HG02571 (cell line): ENCODE data around the gene NR1D2.

Experiments used
- ATAC-seq: cut with Tn5 transposase; IDR thresholded peaks from one replicate; pipeline ENCODE4 v1.9.1; 2021; ENCODE audit warnings: mild to moderate bottlenecking, moderate library complexity; ENCODE audit not compliant: unreplicated experiment

Gene NR1D2

DNA sequence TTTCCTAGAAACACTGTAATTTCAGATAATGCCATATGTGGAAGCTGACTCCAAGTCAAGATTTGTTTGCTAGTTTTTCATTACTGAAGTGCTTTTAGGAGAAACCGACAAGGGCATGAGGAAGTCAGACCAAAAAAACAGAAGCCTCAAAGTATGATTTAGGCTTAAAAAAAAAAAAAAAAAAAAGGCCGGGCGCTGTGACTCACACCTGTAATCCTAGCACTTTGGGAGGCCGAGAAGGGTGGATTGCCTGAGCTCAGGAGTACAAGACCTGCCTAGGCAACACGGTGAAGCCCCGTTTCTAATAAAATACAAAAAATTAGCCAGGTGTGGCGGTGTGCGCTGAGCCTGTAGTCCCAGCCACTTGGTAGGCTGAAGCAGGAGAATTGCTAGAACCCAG lies 16.6 kb upstream of the NR1D2 start:
- ATAC-seq: no peak

DNA sequence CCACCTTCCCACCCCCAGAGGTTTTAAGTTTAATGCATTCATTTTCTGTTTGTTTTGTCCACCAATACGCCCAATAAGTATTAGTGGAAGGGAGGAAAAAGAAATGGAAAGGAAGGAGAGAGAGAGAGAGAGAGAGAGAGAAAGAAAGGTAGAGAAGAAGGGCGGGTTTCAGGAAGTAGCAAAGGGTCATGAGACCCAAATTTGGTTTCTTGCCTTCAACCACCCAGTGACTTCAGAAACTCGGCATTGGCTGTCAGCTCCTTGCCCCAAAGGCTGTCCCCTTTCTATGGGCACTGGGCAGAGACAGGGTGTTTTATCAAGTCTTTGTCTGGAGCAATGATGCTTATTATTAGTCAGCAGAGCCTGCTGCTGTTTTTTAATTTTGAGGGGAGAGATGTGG lies 13.5 kb upstream of the NR1D2 start:
- no peak for ATAC-seq

DNA sequence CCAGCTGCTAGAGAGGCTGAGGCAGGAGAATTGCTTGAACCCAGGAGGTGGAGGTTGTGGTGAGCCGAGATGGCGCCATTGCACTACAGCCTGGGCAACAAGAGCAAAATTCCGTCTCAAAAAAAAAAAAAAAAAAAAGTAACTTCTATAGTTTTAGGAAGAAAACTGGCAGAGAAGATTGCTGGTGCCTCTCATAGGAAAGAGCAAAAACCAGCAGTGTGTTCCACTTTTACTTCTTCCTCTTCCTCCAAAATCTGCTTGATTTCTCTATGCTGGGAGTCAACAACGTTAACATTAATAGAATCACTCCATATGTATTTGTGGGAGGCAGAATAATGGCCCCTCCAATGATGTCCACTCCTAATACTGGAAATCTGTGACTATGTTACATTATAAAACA lies 12.5 kb upstream of the NR1D2 start:
- ATAC-seq: no peak

DNA sequence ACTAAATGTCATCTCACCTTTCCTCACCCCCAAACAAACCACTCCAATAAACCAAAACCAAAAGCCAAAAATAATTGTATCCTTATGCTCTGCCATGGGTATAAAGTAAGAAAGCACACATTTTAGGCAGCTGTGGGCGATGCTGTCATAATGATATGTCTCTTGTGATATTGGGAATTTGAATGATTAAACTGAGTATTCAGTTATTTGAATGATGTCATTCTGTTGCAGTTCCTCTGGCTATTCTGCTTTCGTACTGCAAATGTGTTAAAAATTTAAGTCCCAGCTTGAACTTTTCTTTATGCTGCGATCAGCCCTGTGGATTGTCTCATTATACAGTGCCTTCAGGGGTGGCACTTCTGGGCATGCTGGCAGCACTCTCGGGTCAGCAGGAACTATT lies 10.8 kb upstream of the NR1D2 start:
- ATAC-seq: no peak

DNA sequence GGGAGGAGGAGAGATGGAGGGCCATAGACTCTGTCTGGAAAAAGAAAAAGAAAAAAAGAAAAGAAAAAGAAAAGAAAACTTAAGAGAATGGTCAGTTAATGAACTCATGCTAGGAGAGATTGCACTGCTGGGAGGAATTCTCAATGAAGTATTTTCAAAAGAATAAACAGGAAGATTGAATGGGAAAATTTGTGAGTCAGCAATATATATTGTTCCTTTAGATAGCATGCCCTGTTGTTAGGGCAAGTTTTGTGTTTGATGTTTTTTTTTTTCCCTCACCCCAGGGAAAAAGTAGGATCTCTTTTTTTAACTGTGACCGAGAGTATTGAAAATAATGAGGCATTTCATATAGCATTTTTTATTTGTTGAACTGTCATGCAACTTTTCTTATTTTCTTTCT lies 7.8 kb upstream of the NR1D2 start:
- ATAC-seq: no peak

DNA sequence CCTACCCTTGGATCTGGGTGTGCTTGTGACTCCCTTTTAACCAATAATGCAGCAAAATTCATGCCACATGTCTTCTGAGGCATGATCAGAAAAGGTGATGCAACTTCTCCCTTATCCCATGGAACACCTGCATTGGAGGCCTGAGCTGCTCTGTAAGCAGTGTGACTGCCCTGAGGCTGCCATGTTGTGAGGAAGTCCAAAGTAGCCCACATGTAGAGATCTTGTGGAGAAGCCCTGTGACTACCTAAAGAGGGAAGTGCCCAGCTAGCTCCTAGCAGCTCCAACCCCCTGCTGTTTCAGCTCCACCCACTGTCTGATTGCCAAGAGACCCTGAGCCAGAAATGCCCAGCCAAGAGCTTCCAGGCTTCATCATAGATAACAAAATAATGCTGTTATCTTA lies 6.4 kb upstream of the NR1D2 start:
- no peak for ATAC-seq

DNA sequence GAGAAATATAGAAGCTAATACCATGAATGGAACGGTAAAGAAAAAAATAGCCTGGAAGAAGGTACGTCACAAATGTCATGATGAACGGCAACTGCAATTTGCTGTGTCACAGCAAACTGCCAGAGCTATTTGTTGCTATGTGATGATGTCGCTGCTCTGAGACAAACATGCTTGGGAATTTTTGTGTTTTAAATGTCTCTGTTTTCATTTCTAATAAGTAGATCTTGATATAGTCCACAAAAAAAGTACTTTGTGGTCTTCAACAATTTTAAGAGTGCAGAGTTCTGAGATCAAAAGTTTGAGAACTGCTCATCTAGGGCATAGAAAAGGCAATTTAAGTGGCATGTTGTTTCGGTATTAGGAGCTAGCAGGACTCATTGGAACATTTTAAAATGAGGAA lies 4.3 kb upstream of the NR1D2 start:
- no peak for ATAC-seq

DNA sequence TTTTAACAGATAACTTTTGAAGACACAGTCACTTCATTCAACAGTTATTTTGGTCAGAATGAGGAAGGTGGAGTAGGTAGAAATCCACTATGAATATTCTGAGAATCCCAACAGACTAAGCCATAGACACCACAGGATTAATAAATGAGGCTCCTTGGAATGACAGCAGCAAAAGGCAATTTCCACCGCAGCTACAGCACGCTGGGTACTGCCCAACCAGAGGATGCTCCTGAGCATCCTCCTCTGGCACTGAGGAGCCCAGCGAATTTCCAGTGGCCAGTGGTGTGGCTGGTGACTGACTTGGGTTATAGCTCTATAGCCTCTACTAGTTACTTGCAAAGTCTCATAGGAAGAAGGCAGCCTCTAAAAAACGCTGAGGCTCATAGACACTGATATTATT lies 3.6 kb upstream of the NR1D2 start:
- no peak for ATAC-seq

DNA sequence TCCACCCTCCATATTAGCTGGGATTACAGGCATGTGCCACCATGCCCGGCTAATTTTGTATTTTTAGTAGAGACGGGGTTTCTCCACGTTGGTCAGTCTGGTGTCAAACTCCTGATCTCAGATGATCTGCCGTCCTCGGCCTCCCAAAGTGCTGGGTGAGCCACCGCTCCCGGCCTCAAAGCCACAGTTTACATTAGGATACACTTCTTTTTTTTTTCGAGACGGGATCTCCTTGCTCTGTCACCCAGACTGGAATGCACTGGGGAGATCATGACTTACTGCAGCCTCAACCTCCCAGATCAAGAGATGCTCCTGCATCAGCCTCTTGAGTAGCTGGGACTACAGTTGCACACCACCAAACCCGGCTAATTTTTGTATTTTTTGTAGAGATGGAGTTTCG lies 2.5 kb upstream of the NR1D2 start:
- no peak for ATAC-seq

DNA sequence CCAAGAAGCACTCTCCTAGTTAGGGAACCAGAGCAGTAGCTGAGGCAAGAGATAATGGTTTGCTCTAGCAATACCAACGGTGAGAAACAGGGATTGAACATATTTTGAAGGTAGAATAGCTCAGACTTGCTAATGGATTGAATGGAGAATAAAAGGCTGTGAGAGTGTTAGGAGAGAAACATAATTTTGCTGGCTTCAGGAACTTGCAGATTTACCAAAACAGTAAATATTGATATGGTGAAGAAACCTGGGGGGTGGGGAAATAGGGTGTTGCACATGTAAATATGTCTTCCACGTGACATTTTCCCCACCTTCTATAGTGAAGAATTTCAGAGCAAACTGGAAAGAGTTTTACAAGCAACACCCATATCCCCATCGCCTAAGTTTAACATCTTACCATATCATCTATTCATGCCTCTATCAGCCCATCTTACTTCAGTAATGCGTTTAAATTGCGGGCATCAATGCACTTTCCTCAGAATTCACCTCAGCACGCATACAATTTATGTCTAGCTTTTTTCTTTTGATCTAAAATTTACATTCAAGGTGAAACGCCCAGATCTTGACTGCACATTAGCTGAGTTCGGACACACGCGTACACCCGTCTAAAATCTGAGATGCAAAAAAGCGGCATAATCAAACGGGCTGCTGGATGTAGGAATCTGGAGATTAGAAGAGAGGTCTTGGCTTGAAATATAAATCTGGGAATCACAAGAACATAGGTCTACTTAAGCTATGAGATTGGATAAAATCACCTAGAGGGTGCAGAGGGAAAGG lies 891 bp upstream of the NR1D2 start:
- no peak for ATAC-seq

DNA sequence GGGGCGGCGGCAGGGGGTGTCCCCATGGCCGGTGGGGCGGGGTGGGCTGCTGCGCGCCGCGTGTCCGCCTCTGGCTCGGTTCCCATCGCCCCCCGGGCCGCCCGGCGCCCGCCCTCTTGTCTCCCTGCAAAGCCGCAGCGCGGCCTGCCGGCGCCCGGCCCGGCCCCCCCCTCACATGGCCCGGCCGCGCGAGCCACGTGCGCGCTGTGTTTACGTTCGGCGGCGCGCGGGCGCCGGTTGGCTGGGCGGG lies 502 bp downstream of the NR1D2 start:
- ATAC-seq: no peak

DNA sequence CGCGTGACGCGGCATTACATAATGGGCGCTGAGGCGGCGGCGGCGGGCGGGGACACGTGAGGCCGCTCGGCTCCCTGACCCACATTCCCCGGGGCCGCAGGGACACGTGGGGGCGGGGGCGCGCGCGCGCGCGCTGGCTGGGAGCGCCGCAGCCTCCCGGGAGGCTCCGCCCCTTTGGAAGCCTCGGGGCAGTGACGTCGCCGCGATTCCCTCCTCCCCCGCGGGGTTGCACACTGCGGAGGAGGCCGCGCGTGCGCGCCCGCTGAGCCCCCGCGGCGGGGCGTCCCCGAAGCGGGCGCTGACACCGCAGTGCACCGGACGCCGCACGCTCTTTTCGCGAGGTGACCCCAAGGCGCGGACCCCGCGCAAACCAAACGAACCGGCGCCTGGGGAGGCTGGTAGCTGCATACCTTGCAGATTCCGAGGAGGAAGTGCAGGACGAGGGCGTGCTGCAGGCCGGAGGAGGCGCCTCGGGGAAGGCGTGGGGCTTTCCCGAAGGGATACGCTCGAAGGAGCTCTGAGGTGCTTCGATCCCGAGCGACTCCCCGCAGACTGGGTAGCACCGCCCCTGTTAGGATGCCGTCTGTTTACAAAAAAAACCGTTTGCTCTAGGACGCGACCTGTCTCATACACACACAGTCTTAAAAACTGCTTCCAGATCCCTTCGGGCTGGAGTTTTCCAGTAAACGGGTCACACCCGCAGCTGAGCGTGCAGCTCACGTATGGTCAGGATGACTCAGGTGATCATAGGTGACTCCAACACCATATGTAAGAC lies 1.0 kb downstream of the NR1D2 start:
- peak; percentile 77 for ATAC-seq

DNA sequence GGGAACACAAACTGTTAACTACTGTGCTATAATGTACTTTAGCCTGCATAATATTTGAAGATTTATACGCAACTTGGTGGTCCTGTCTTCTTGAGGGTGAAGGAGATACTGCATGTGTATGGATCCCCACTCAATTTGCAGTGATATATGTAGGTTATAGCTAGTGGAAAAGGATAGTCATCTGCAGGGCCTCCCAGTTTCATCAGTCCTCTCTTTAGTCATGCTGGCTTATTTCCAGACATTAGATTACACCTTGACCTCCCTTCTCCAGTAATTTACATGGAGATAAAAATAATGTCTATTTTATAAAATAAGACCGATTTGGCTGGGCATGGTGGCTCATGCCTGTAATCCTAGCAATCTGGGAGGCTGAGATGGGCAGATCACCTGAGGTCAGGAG lies 3.7 kb downstream of the NR1D2 start:
- ATAC-seq: no peak

DNA sequence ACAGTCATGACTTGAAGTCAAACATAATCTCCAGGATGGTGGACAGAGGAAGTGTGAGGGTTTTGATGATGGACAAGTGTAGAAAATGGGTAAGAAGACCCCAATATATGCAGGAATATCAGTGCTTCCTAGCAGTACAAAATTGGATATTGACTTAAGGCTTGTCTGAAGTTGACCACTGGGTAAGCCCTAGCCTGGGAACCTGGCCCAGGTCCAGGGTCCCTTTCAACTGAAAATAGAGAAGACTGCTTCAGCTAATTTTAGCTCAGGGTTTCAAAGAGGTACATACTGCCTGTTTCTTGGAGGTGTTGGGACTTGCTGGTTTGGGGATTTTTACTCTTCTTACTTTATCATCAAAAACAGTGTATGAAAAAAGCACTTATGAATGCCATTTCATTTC lies 4.7 kb downstream of the NR1D2 start:
- no peak for ATAC-seq

DNA sequence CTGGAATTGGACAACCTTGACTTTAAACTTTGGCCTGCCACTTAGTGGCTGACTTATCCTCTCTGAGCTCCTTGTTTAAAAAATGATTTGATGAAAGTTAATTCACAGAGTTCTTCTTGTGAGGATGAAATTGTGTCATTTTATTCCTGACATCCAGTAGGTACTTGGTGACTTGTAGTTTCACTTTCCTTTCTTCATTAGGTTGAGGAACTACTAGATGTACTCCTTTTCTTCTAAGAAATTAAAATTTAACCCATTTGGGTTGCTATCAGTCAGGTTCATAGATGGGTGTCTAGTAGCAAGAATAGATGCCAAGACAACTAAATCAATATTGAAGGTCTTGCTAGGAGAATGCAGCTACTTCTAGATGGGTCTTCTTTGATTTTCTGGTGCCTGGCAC lies 5.2 kb downstream of the NR1D2 start:
- ATAC-seq: no peak

DNA sequence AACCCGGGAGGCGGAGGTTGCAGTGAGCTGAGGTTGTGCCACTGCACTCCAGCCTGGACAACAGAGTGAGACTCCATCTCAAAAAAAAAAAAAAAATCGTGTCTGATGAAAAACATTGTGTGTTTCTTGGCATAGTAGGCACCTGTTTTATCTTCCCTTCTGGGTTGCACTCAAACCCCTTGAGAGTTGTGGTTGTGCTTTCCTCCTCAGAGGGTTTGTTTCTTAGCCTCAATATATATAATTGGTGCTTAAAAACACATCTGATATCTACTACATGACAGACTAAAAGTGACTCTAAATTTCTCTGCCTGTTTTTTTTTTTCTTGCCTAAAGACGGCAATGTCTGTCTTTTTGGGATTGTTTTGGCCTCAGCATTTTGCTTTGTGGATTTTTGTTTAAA lies 7.6 kb downstream of the NR1D2 start:
- ATAC-seq: peak; percentile 46

DNA sequence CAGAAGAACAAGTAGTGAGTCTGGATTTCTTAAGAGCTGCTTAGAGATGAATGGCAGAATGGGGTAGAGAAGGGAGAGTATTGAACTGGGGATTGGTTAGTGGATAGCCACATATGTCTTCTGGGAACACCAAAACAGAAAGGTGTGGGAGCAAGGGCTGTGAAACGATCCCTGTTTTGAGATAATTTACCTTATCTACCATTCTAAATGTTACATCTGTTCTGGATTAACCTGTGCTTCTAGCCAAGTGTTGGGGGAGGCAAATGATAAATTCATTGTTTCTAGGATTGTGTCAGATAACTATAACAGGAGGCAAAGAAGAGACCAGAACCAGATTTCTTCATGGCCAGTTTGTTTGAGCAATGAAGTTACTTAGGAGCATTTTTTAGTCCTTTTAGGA lies 8.4 kb downstream of the NR1D2 start:
- ATAC-seq: no peak

DNA sequence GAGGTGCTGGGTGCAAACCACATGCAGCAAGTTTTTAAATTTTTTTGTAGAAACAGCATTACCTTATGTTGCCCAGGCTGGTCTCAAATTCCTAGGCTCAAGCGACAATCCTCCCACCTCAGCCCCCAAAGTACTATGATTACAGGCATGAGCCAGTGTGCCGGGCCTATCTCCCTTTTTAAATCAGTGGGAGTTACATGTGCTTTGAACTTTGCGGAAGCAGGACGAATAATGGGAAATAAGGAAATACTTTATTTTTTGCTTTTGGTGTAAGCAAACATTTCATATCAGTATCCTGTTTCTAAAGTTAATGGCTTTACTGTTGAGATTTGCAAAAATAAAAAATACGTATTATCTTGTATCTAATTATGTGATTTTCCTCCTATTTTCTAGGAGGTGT lies 9.1 kb downstream of the NR1D2 start:
- no peak for ATAC-seq

DNA sequence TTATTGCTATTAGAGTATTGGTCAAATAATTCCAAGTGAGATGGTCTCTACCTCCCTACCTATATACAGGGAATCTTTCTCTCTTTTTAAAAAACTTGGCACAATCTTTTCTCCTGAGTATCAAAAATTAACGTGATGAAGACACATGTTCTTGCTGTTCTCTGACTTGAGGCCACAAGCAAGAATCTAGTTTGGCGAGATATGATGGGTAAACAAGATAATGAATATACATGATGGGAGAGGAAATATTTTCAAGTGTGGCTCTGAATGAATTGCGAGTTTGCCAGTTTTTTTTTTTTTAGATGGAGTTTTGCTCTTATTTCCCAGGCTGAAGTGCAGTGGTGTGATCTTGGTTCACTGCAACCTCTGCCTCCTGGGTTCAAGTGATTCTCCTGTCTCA lies 11.6 kb downstream of the NR1D2 start:
- ATAC-seq: no peak

DNA sequence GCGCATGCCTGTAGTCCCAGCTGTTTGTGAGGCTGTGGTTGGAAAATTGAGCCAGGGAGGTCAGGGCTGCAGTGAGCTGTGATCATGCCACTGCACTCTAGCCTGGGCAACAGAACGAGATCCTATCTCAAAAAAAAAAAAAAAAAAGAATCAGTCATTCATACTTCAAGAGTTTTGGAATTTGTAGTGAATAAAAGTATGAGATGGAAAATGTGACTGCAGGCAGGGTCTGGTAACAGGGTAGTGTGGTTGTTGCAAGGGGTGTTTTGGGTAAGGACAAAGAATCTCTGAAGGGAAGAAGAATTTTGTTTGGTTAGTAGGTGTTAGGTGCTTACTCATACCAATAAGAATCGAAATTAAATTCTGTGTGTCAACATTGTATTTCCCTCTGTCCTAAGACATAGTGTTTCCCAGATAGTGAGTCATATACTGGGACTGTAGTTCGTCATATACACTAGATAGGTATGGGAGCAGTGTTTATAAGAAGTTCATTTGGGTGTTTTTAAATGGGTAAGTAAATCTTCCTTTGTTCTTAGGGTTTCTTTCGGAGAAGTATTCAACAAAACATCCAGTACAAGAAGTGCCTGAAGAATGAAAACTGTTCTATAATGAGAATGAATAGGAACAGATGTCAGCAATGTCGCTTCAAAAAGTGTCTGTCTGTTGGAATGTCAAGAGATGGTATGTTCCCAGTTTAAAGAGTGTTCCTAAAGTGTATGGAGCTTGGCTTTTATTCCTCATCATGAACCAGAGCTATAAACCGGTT lies 14.2 kb downstream of the NR1D2 start:
- ATAC-seq: no peak

DNA sequence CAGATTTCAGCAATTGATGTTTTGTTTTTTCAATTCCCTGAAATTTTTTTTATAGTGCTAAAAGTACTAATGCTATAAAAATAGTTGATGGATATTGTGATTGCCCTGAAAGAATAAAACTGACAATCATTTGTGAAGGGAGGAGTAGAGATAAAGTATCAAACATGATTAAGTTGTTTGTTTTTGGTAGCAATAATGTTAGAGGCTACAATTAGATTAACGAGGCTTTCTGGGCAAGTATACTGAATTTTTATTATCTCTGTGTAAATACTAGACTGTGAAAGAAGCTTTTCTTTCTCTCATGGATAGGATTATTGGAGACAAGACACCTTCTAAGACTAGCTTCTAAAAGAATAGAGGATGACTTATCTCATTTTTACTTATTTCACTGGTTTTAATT lies 15.6 kb downstream of the NR1D2 start:
- ATAC-seq: no peak

DNA sequence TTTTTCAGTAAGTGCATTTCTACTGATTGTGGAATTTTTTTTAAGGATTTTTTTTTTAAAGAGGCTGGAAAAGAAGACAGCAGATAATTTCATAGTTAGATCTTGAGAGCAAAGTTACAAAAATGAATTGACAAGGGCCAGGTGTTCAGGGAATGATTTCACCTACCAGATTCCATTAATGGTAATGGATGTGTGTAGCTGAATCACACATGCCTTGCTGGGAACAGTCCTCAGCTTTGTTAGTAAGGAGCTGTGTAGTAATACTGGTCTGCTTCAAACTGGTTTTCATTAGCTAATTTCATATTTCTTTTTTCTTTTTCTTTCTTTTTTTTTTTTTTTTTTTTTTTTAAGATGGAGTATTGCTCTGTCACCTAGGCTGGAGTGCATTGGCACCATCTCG lies 16.0 kb downstream of the NR1D2 start:
- ATAC-seq: no peak
